Hypothalamus (tissue), 51 donors: ENCODE results near the gene CCR6.
"Not testable (repeated sequence)": the region's sequence is repeated elsewhere in the genome, so short reads cannot be mapped to it uniquely, and the experiment has no call there.

Experiments used
- DNase-seq, 51 donors: peaks; one replicate each; lab custom pipeline; 2025; lab: John Stamatoyannopoulos, UW

CCR6 gene

GRCh38 chr6:167122827-167123657 lies at the start of gene CCR6:
Gene CCR6, plus strand, starts transcription at chr6:167123096. Its CDS starts 13,039 bp downstream, at chr6:167136135.
- DNase-seq = no peak

DNA sequence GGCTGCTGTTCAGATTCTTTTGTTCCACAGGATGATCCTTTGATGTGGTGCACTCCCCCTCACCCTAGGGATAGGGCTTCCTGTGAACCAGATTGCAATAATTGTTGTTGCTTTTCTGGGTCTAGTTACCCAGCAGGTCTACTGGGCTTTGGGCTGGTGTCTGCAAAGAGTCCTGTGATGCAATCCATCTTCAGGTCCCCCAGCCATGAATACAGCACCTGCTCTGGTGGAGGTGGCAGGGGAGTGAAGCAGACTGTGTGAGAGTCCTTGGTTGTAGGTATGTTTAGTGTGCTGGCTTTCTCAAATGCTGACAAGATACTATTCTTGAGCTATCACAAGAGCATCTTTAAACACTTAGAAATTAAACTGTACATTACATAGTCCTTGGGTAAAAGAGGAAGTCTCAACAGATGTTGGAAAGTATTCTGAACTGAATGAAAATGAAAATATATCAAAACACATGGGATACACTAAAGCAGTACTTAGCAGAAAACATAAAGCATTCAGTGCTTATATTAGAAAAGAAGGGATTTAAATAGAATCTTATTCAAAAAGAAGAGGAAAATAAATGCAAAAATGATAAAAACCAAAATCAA lies 49.1 kb upstream of the CCR6 start:
- no peak for DNase-seq

DNA sequence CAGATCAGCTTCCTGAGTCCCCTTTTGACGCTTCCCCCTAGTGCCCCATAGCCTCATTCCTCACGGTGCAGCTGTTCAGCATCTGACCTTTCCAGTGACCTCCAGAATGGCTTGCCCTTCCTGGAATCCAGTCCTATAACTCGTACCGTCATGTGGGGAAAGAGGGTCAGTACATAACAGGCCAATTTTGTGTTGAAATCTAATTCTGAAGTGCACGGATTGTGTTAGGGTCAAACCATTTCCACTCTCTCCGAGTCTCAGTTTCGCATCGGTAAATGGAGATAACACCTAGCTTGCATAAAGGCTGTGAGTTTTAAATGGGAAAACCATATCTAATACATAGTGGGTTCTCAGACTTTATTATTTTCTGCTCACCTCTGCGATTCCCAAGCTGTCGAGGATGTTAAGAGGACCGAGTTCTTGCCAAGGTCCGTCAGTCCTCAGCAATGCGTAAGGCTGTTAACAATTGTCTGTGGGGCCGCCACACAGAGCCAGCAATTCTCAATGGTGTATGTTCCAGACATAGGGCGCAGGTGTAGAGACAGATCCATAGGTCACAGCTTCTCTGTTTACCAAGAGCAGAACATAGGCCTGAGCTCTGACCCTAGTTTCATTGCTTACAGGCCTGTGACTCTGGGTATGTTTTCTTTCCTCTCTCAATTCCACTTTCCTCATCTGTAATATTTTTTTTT lies 45.5 kb upstream of the CCR6 start:
- no peak for DNase-seq

GRCh38 chr6:167078745-167079144 lies 44.2 kb upstream of the CCR6 start:
- DNase-seq = no peak

- peak in 2 of 51 donors; percentile 19 to 23 for DNase-seq
Measured at GRCh38 chr6:167079853-167080297, 43.0 kb upstream of the CCR6 start.

DNA sequence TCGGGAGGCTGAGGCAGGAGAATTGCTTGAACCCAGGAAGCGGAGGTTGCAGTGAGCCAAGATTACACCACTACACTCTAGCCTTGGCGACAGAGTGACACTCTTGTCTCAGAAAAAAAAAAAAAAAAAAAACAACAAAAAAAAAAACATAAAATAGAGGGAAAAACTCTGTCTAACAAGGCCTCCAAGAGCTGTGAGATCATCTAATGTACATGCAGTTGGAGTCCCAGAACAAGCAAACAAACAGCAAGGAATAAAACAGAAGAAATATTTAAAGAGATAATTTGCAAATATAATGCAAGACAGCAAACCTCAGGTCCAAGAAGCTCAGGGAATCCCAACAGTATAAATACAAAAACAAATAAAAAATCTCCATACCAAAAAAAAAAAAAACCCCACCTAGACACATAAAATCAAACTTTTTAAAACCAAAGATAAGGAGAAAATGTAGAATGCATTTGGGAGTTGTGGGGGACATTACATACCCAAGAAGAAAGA lies 35.0 kb upstream of the CCR6 start:
- no peak for DNase-seq

GRCh38 chr6:167088741-167089140 lies 34.2 kb upstream of the CCR6 start:
- DNase-seq = not testable (repeated sequence)

DNA sequence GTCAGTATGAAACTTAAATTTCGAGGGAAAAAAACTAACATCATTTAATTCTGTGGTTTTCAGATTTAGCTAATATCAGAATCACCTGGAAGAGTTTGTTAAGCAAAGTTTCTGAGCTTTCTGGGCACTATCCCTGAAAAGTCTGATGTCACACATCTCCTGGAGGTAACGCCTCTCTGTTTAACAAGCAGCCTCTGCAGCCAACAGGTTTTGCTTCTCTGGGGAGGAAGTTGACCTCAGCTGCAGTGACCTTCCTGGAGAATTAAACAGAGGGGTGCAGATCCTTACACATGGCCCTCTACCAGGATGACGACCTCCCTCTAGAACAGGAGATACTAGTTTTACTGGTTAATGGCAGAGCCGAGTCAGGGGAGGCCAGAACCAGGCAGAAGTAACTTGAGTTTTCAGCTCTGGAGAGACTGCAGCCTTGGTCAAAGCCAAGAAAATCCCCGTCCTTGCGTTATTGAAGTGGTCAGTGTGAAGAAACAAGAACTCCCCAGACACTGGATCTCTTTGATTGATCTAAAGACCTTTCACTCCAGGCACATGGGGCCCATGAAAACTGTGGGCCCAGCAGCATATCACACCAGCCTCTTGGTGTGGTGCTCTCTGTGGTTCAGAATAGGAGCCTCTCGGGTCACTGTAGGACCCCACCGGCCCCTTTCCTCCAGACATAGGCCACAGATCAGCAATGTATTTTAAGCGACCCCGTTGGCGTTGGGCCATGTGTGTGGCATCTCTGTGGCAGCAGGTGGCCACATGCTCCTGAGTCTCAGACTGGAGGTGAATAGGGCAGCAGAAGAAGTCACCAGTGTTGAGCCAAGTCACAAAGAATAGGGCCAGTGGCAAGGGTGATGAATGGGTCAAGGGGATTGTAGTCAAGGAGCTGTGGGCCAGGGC lies 33.4 kb upstream of the CCR6 start:
- DNase-seq = no peak

- no peak for DNase-seq
Measured at GRCh38 chr6:167090171-167090570, 32.7 kb upstream of the CCR6 start.

DNA sequence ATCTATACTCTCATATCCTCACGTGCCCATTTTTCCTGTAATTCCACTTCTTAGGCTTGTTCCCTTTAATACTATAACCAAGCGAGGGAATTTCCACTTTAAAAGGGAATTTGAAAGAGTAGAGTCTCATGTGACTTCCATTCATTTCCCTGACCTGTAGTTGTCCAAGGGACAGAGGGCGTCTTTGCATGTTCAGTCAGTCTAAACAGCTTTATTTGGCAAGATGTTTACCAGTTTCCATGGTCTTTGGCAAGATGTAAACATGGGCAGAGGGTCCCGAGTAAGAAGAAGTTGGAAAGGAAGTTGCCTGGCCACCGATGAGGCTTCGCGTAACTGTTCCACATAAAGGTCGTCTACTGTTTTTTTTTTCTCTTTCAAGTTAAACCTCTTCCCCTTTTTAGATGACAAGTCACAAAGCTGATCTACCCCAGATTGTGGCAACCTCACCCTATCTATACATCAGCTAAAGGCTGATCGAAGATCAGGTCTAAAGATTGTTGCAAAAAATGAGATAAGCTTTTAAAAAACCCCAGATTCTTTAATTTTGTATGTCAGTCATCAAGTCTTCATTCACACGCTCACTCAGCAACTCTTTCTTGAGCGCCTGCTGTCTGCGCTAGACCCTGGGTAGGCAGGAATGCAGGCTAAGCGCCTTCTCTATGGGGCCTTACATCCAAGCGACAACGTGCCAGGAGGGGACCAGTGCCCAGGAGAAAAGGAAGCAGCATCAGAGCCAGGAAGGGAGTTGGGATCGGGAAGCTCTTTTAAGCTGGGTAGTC lies 31.7 kb upstream of the CCR6 start:
- DNase-seq = no peak

DNA sequence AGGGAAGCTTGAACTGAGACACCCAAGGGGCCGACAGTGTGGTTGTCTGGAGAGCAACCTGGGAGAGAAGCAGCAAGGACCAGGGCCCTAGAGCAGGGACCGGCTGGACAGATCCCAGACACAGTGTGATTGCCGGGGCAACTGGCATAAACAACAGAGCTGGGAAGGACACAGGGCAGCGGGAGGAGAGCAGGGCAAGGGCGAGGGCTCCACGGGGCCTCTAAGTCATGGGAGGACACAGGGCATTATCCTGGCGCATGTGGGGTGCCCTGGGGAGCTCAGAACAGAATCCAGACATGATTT lies 31.1 kb upstream of the CCR6 start:
- no peak for DNase-seq

GRCh38 chr6:167092672-167093339 lies 30.1 kb upstream of the CCR6 start:
- no peak for DNase-seq

DNA sequence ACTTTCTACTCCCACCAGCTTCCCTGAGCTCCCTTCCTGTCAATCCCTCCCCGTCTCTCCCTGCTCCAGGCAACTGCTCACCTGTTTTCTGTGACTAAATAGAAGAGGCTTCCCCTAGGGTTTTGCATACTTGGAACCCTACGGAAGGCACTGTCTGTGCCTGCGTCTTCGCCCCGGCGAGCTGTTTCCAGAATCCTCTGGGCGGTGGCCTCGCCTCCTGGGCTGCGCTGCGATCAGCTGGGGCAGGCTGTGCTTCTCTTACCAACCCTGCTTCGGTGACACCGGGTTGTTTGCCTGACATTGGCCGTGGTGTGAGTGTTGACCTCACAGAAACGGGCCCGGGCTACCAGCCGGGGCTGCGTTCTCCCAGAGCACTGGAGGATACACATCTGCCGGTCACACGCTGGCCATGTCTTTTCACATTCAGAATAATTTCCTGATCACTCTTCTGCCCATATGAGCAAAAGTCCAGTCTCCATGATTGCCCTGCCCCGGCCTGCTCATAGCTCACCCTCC lies 29.4 kb upstream of the CCR6 start:
- DNase-seq = no peak

DNA sequence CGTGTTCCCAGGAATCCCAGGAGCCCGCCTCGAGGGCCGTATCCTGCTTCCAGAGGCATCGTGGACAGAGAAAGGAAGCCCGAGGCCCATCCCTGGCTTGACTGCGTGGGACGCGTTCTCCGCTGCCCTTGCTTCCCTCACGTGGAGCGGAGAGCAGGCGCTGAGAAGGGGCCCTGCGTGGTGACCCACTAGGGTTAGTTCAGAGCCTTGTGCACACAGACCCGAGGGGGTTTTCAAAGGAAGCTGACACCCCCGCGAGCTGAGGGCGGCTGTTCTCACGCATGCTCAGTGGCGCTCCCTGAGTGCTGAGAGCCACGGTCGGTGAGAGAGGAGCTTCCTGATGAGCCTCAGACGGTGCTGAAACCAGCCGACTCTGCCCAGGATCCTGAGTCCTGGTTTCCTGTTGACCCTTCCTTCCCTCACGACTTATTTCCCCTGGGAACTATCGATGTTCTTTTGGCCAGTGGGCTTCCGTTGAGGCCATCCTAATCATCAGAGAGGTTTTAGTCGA lies 28.9 kb upstream of the CCR6 start:
- DNase-seq = peak in 2 of 51 donors; percentile 20 to 26

DNA sequence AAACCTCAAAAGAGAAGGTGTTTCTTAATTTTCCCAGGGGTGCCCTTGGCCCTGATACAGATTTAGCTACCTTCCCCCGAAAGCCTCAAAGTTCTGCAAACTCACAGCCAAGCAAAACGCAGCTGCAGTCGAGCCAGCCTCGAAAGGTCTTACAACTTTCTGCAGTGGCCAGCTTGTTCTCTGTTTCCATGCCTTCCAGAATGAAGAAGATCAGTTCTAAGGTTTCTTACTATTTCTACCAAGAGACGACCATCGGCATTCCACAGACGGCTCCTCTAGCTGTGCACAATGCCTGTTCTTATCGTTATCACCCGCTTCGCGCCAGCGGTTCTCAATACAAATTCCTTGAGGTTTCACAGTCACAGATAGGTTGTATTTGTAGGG lies 28.5 kb upstream of the CCR6 start:
- no peak for DNase-seq

DNA sequence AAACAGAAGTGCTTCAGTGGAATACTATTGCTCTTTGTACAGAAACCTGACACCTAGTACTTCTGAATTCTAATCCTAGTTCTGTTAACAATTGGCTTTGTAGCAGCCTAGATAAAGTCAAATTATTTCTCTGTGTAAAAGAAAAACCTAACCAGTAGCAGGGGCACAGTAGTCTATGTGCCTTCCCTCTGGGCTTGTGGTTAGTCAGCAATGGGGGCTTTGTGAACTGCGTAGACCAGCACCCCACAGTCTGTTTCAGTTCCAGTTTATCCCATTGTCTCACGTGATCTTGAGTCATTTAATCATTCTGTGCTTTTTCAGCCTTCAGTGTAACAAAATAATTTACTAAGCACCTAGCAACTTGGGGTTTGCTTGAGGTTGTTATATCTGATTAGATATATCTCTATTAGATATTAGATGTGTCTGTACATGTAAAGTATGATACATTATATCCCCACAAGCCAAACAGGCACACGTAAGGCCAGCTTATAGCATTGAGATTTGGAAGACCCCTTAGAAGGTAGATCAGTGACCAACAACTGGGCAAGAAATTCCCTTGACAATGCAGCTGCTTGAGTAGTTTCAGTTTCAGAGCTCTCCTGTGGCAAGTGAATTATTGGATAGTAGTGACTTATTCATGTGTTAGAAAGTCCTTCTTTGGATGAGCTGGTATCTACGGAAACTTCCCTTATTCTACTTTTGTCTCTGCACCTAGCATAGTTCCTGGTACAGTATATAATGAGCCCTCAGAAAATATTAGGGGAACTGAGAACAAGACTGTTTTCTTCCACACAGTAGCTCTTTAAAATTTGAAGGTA lies 27.9 kb upstream of the CCR6 start:
- DNase-seq = no peak

DNA sequence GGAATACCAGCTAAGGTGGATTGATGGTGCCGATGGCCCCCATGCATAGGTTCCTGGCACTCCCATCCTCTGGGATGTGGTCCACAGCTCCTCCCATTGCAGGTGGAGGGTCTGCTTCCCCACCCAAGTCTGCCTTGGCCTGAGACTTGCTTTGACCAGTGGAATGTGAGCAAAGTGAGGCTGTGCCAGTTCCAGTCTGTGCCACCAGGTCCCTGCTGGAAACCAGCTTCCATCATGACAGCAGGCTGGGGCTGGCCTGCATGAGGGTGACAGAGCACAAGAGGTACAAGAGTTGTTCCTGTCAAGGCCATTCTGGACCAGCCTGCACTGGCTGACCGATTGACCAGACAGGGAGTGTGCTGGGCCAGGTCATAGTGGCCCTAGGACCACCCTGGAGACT lies 27.0 kb upstream of the CCR6 start:
- no peak for DNase-seq

GRCh38 chr6:167096991-167097390 lies 25.9 kb upstream of the CCR6 start:
- no peak for DNase-seq
